ENCODE results near the gene MUC22. TPM values are rescaled to one million over a fixed set of nuclear protein-coding genes. Genes with fewer than 3 reads are reported as not detected.
A peak's percentile ranks its signal among the peaks of the same experiment; 100 is the strongest.

MUC22 gene
- total and polyA plus RNA-seq, 9 donors: not detected

GRCh38 chr6:31070711-31071197, 60.5 kb downstream of the MUC22 start:
- TF ChIP-seq CTCF (IDR thresholded peaks at IDR 0.05) (peak in 2 of 3 donors; percentile 31 to 39), POLR2A (IDR thresholded peaks at IDR 0.05) (no peak)
- Histone ChIP-seq H3K36me3 (no peaks in the 10 kb centered on the region), H3K27me3 (no peaks in the 10 kb centered on the region), H3K4me3 (no peak overlapping the region), H3K4me1 (ENCODE audit: insufficient read depth) (no peaks in the 10 kb centered on the region), H3K9me3 (no peaks in the 10 kb centered on the region), H3K27ac (no peak overlapping the region)
- peak; percentile 46 to 58 (median 49) for DNase-seq
- 18 to 21% (median 20%) methylated on average over 6 of the region's 6 CpGs for WGBS, 3 donors
- intact Hi-C loops (cut with DNase I): loop anchor here in 3 of 4 donors (2.0 to 10.0 kb wide), 7 partner anchors 153 to 396 kb away; partner anchors contain the start of genes DHX16 (in 1 of the 3), FLOT1 (in 1 of the 3) and IER3 (in 1 of the 3)

- H3K27me3 ChIP-seq: no peaks in the 10 kb centered on the region
- intact Hi-C loops (cut with DNase I): loop anchor here in 3 of 4 donors (5.0 to 10.0 kb wide), 6 partner anchors 157 to 400 kb away; partner anchors contain the start of genes DHX16 (in 1 of the 3), FLOT1 (in 1 of the 3) and IER3 (in 1 of the 3)
- H3K27ac ChIP-seq: no peak overlapping the region
- no peak for DNase-seq
- no peak for TF ChIP-seq CTCF (IDR thresholded peaks at IDR 0.05)
- no peak for TF ChIP-seq EP300 (IDR thresholded peaks at IDR 0.05)
- no peak for TF ChIP-seq POLR2A (IDR thresholded peaks at IDR 0.05)
- WGBS, 3 donors: 80 to 81% (median 81%) methylated on average over 4 of the region's 4 CpGs
- no peak overlapping the region for H3K4me3 ChIP-seq
- no peaks in the 10 kb centered on the region for H3K36me3 ChIP-seq
- H3K9me3 ChIP-seq: no peaks in the 10 kb centered on the region
- H3K4me1 ChIP-seq (ENCODE audit: insufficient read depth): peaks cover under 1% of the 10 kb centered on the region
These were observed 64.1 kb downstream of the MUC22 start for GRCh38 chr6:31074401-31074800.

- no peak for DNase-seq
- Histone ChIP-seq H3K4me3 (no peak overlapping the region), H3K36me3 (no peaks in the 10 kb centered on the region), H3K4me1 (ENCODE audit: insufficient read depth) (peaks cover 3% of the 10 kb centered on the region), H3K9me3 (no peaks in the 10 kb centered on the region), H3K27me3 (no peaks in the 10 kb centered on the region), H3K27ac (no peak overlapping the region)
- intact Hi-C loops (cut with DNase I): loop anchor here in 2 of 4 donors (10.0 kb wide), 3 partner anchors 251 to 401 kb away; partner anchors contain the start of genes DHX16 (in 1 of the 2), FLOT1 (in 1 of the 2) and IER3 (in 1 of the 2)
- 54 to 67% (median 64%) methylated on average over 1 of the region's 1 CpG for WGBS, 3 donors
- TF ChIP-seq POLR2A (IDR thresholded peaks at IDR 0.05): no peak
- TF ChIP-seq CTCF (IDR thresholded peaks at IDR 0.05): no peak
These were observed 65.3 kb downstream of the MUC22 start for GRCh38 chr6:31075528-31075927.

GRCh38 chr6:31076611-31077010, 66.3 kb downstream of the MUC22 start:
- DNase-seq: no peak
- intact Hi-C loops (cut with DNase I): loop anchor here in 2 of 4 donors (10.0 kb wide), 3 partner anchors 252 to 402 kb away; partner anchors contain the start of genes DHX16 (in 1 of the 2), FLOT1 (in 1 of the 2) and IER3 (in 1 of the 2)
- H3K36me3 ChIP-seq: no peaks in the 10 kb centered on the region
- no peak overlapping the region for H3K4me3 ChIP-seq
- peaks cover 3% of the 10 kb centered on the region for H3K4me1 ChIP-seq (ENCODE audit: insufficient read depth)
- no peak for TF ChIP-seq EP300 (IDR thresholded peaks at IDR 0.05)
- no peak for TF ChIP-seq CTCF (IDR thresholded peaks at IDR 0.05)
- TF ChIP-seq POLR2A (IDR thresholded peaks at IDR 0.05): no peak
- 52 to 67% (median 62%) methylated on average over 4 of the region's 4 CpGs for WGBS, 3 donors
- H3K27me3 ChIP-seq: no peaks in the 10 kb centered on the region
- H3K9me3 ChIP-seq: no peaks in the 10 kb centered on the region
- H3K27ac ChIP-seq: no peak overlapping the region
